Loucy (cell line): ENCODE results near the gene ARHGEF12.

ENCODE experiments used
- H2AFZ ChIP-seq: fragments of 200-600 bp; sonication (generic); 2 replicates; pipeline ENCODE4 v1.6.0; 2016; ENCODE audit warnings: antibody characterized with exemption, mild to moderate bottlenecking, low read length, moderate library complexity
- H3F3A ChIP-seq: fragments of 200-600 bp; 2 replicates; pipeline ENCODE4 v1.6.0; 2016; ENCODE audit warnings: antibody characterized with exemption, low read depth, mild to moderate bottlenecking
- H3K27me3 ChIP-seq: fragments of 200-600 bp; sonication (generic); 2 replicates; pipeline ENCODE4 v1.6.1; 2014; ENCODE audit warnings: low read length, mild to moderate bottlenecking; ENCODE audit not compliant: insufficient read depth, poor library complexity, severe bottlenecking
- H3K36me3 ChIP-seq: fragments of 200-600 bp; sonication (generic); 2 replicates; pipeline ENCODE4 v1.6.1; 2016; ENCODE audit warnings: low read length; ENCODE audit not compliant: insufficient read depth
- H3K4me1 ChIP-seq: fragments of 200-600 bp; sonication (generic); 2 replicates; pipeline ENCODE4 v1.5.1; 2014; ENCODE audit warnings: low read length, mild to moderate bottlenecking; ENCODE audit not compliant: insufficient read depth, poor library complexity, severe bottlenecking
- H3K4me2 ChIP-seq: fragments of 200-600 bp; sonication (generic); 2 replicates; pipeline ENCODE4 v1.6.0; 2014; ENCODE audit warnings: antibody characterized with exemption, low read length, low read depth, mild to moderate bottlenecking; ENCODE audit not compliant: poor library complexity, severe bottlenecking
- H3K4me3 ChIP-seq: fragments of 200-600 bp; sonication (generic); 2 replicates; pipeline ENCODE4 v1.5.1; 2014; ENCODE audit warnings: low read length, mild to moderate bottlenecking, mixed read lengths; ENCODE audit not compliant: poor library complexity, severe bottlenecking
- H3K79me2 ChIP-seq: fragments of 200-600 bp; sonication (generic); 2 replicates; pipeline ENCODE4 v1.6.1; 2014; ENCODE audit warnings: low read length; ENCODE audit not compliant: insufficient read depth
- H3K9ac ChIP-seq: fragments of 200-600 bp; sonication (generic); 2 replicates; pipeline ENCODE4 v1.6.0; 2014; ENCODE audit warnings: mild to moderate bottlenecking, low read depth, low read length, moderate library complexity; ENCODE audit not compliant: poor library complexity, severe bottlenecking
- H3K9me2 ChIP-seq: fragments of 200-600 bp; sonication (generic); replicated peaks from 2 replicates; pipeline ENCODE4 v1.6.1; 2016; ENCODE audit warnings: low read depth, low read length, mixed read lengths
- H3K9me3 ChIP-seq: fragments of 200-600 bp; sonication (generic); 2 replicates; pipeline ENCODE4 v1.6.1; 2014; ENCODE audit warnings: mild to moderate bottlenecking, antibody characterized with exemption, low read length, low read depth; ENCODE audit not compliant: insufficient read depth
- H4K20me1 ChIP-seq: fragments of 200-600 bp; sonication (generic); 2 replicates; pipeline ENCODE4 v1.6.0; 2014; ENCODE audit warnings: antibody characterized with exemption, low read length, mild to moderate bottlenecking; ENCODE audit not compliant: insufficient read depth, poor library complexity, severe bottlenecking
- CTCF ChIP-seq: fragments of 200-600 bp; sonication (generic); conservative IDR thresholded peaks from 2 replicates; pipeline ENCODE4 v1.5.1; 2014; ENCODE audit warnings: mild to moderate bottlenecking, antibody characterized with exemption, low read length
- EZH2phosphoT487 ChIP-seq: fragments of 200-600 bp; IDR thresholded peaks from 2 replicates; pipeline ENCODE4 v1.6.1; 2018; ENCODE audit warnings: antibody characterized with exemption, mild to moderate bottlenecking, moderate library complexity, borderline replicate concordance

Gene ARHGEF12

GRCh38 chr11:120486138-120486537 lies 149.9 kb downstream of the ARHGEF12 start:
- H3K4me3 ChIP-seq: no peak overlapping the region
- H3K27me3 ChIP-seq: no peaks in the 10 kb centered on the region
- H2AFZ ChIP-seq: no peak overlapping the region
- no peaks in the 10 kb centered on the region for H3K4me1 ChIP-seq
- H4K20me1 ChIP-seq: no peaks in the 10 kb centered on the region
- TF ChIP-seq EZH2phosphoT487: no peak
- TF ChIP-seq CTCF: no peak
- H3K4me2 ChIP-seq: no peak overlapping the region
- no peaks in the 10 kb centered on the region for H3K36me3 ChIP-seq
- H3K79me2 ChIP-seq: no peaks in the 10 kb centered on the region
- no peak overlapping the region for H3K9ac ChIP-seq
- no peaks in the 10 kb centered on the region for H3K9me2 ChIP-seq
- no peaks in the 10 kb centered on the region for H3K9me3 ChIP-seq
- no peaks in the 10 kb centered on the region for H3F3A ChIP-seq

- TF ChIP-seq EZH2phosphoT487: no peak
- no peak for TF ChIP-seq CTCF
- H3K9ac ChIP-seq: no peak overlapping the region
- no peak overlapping the region for H2AFZ ChIP-seq
Measured at GRCh38 chr11:120489799-120490198, 153.6 kb downstream of the ARHGEF12 start.

GRCh38 chr11:120492486-120492885 lies 156.3 kb downstream of the ARHGEF12 start:
- Histone ChIP-seq H3K36me3 (no peaks in the 10 kb centered on the region), H2AFZ (no peak overlapping the region), H3K4me2 (no peak overlapping the region), H3K9me2 (no peaks in the 10 kb centered on the region), H3K4me3 (no peak overlapping the region), H3K79me2 (no peaks in the 10 kb centered on the region), H3K9ac (no peak overlapping the region), H3F3A (no peaks in the 10 kb centered on the region), H3K27me3 (no peaks in the 10 kb centered on the region), H3K4me1 (no peaks in the 10 kb centered on the region), H4K20me1 (no peaks in the 10 kb centered on the region), H3K9me3 (no peaks in the 10 kb centered on the region)
- TF ChIP-seq EZH2phosphoT487 (no peak), CTCF (no peak)

More at GRCh38 chr11:120489799-120490198, 153.6 kb downstream of the ARHGEF12 start:
- H3K4me2 ChIP-seq: no peak overlapping the region
- no peak overlapping the region for H3K4me3 ChIP-seq
- H4K20me1 ChIP-seq: no peaks in the 10 kb centered on the region
- H3K27me3 ChIP-seq: no peaks in the 10 kb centered on the region
- H3K36me3 ChIP-seq: no peaks in the 10 kb centered on the region
- no peaks in the 10 kb centered on the region for H3K4me1 ChIP-seq
- H3K9me2 ChIP-seq: no peaks in the 10 kb centered on the region
- no peaks in the 10 kb centered on the region for H3K9me3 ChIP-seq
- no peaks in the 10 kb centered on the region for H3F3A ChIP-seq
- no peaks in the 10 kb centered on the region for H3K79me2 ChIP-seq
